ENCODE measurements around the gene NLRC5.

DNA sequence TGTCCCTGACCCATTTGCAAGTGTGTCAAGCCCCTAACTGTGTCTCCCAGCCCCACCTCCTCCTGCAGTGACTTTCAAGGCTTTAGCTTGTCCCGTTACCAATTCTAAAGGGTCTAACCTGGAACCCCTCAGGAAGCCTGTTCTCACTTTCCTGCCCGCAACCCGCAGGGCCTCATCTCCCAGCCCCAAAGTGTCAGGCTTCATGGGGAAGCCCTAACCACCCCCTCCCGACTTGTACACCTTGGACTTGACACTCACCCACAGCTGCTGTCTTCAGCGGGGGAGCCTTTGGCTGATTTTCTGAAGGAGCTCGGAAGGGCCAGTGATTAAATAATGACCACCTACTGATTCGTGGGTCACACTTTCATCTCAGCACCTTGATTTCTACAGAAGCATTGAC lies 33.1 kb downstream of the NLRC5 start:
- TF ChIP-seq, protein P1, sequence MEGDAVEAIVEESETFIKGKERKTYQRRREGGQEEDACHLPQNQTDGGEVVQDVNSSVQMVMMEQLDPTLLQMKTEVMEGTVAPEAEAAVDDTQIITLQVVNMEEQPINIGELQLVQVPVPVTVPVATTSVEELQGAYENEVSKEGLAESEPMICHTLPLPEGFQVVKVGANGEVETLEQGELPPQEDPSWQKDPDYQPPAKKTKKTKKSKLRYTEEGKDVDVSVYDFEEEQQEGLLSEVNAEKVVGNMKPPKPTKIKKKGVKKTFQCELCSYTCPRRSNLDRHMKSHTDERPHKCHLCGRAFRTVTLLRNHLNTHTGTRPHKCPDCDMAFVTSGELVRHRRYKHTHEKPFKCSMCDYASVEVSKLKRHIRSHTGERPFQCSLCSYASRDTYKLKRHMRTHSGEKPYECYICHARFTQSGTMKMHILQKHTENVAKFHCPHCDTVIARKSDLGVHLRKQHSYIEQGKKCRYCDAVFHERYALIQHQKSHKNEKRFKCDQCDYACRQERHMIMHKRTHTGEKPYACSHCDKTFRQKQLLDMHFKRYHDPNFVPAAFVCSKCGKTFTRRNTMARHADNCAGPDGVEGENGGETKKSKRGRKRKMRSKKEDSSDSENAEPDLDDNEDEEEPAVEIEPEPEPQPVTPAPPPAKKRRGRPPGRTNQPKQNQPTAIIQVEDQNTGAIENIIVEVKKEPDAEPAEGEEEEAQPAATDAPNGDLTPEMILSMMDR (IDR thresholded peaks at IDR 0.05; ENCODE audit: low read length): no peak
- no peak for TF ChIP-seq EZH2phosphoT487 (IDR thresholded peaks at IDR 0.05; ENCODE audit: low read length)
